Neuronal stem cell (in vitro differentiated cells): ENCODE results near the gene ZNF366.

Experiments used
- DNase-seq: peaks from one replicate; pipeline ENCODE4 v3.0.0-alpha.2; 2013; ENCODE audit warnings: low spot score
- H2AFZ ChIP-seq: one replicate; pipeline ENCODE4 v1.6.1; 2013; ENCODE audit warnings: mild to moderate bottlenecking, low read length, inconsistent platforms
- H2AK5ac ChIP-seq: 2 replicates; pipeline ENCODE4 v1.6.1; 2013; ENCODE audit warnings: low read depth, mild to moderate bottlenecking, inconsistent platforms, low read length, moderate library complexity, mixed read lengths
- H2BK120ac ChIP-seq: 2 replicates; pipeline ENCODE4 v1.6.1; 2013; ENCODE audit warnings: low read depth, mild to moderate bottlenecking, inconsistent platforms, low read length, moderate library complexity, mixed read lengths
- H2BK12ac ChIP-seq: one replicate; pipeline ENCODE4 v1.6.1; 2013; ENCODE audit warnings: low read length, inconsistent platforms
- H2BK15ac ChIP-seq: 2 replicates; pipeline ENCODE4 v1.6.1; 2013; ENCODE audit warnings: mild to moderate bottlenecking, low read length, inconsistent platforms, mixed read lengths
- H2BK5ac ChIP-seq: one replicate; pipeline ENCODE4 v1.6.1; 2013; ENCODE audit warnings: inconsistent platforms, mild to moderate bottlenecking, low read length, moderate library complexity
- H3K14ac ChIP-seq: one replicate; pipeline ENCODE4 v1.6.1; 2013; ENCODE audit warnings: low read length, inconsistent platforms
- H3K18ac ChIP-seq: 2 replicates; pipeline ENCODE4 v1.6.1; 2013; ENCODE audit warnings: low read length, inconsistent platforms
- H3K23ac ChIP-seq: 2 replicates; pipeline ENCODE4 v1.6.1; 2013; ENCODE audit warnings: low read depth, mild to moderate bottlenecking, mixed read lengths, low read length, inconsistent platforms; ENCODE audit not compliant: poor library complexity
- H3K27ac ChIP-seq: replicated peaks from 3 replicates; pipeline ENCODE4 v1.5.1; 2013; ENCODE audit warnings: low read length, inconsistent platforms
- H3K27me3 ChIP-seq, 3 experiments: 2 replicates each; pipeline ENCODE4 v1.6.1; 2013; ENCODE audit warnings: low read length in 3 of 3, mild to moderate bottlenecking in 2 of 3, inconsistent platforms in 1 of 3, low read depth in 1 of 3, mixed read lengths in 1 of 3, moderate library complexity in 1 of 3; ENCODE audit not compliant: control insufficient read depth in 3 of 3, insufficient read depth in 3 of 3
- H3K36me3 ChIP-seq, 2 donors: replicated peaks in 1 of 2; 2 replicates each; pipeline ENCODE4 v1.6.1; 2013; ENCODE audit warnings: low read length in 2 of 2; ENCODE audit not compliant: control insufficient read depth in 2 of 2, insufficient read depth in 2 of 2
- H3K4ac ChIP-seq: 2 replicates; pipeline ENCODE4 v1.6.1; 2013; ENCODE audit warnings: inconsistent platforms, mild to moderate bottlenecking, low read length, moderate library complexity
- H3K4me1 ChIP-seq, 2 donors: 1 replicate in 1 of 2; 2 replicates in 1 of 2; pipeline ENCODE4 v1.6.1; 2013; ENCODE audit warnings: low read length in 2 of 2, low read depth in 1 of 2; ENCODE audit not compliant: control insufficient read depth in 2 of 2, insufficient read depth in 1 of 2
- H3K4me2 ChIP-seq: one replicate; pipeline ENCODE4 v1.6.1; 2013; ENCODE audit warnings: mild to moderate bottlenecking, low read length, inconsistent platforms; ENCODE audit not compliant: insufficient read depth, poor library complexity, severe bottlenecking
- H3K4me3 ChIP-seq, 2 donors: 2 replicates each; pipeline ENCODE4 v1.5.1; 2013; ENCODE audit warnings: low read length in 2 of 2, mild to moderate bottlenecking in 2 of 2, inconsistent platforms in 1 of 2, moderate library complexity in 1 of 2
- H3K79me1 ChIP-seq: one replicate; pipeline ENCODE4 v1.6.1; 2013; ENCODE audit warnings: low read depth, mild to moderate bottlenecking, inconsistent platforms, low read length, moderate library complexity
- H3K9ac ChIP-seq: one replicate; pipeline ENCODE4 v1.6.1; 2013; ENCODE audit warnings: mild to moderate bottlenecking, low read depth, low read length, inconsistent platforms; ENCODE audit not compliant: poor library complexity
- H3K9me3 ChIP-seq, 2 donors: replicated peaks in 1 of 2; 2 replicates each; pipeline versions ENCODE3 to v1.6.1; 2013; ENCODE audit warnings: low read length in 2 of 2, mild to moderate bottlenecking in 2 of 2, inconsistent platforms in 1 of 2, low read depth in 1 of 2, mixed read lengths in 1 of 2, moderate library complexity in 1 of 2; ENCODE audit not compliant: control insufficient read depth in 2 of 2, insufficient read depth in 1 of 2
- H4K8ac ChIP-seq: one replicate; pipeline ENCODE4 v1.6.1; 2013; ENCODE audit warnings: low read depth, mild to moderate bottlenecking, inconsistent platforms, low read length, moderate library complexity
- H4K91ac ChIP-seq: one replicate; pipeline ENCODE4 v1.6.1; 2013; ENCODE audit warnings: low read length, low read depth, mild to moderate bottlenecking, inconsistent platforms; ENCODE audit not compliant: poor library complexity
- WGBS, 2 donors: extraction: QIAGEN DNeasy Blood & Tissue Kit; methylation state at CpG; one replicate each; pipeline ENCODE4 v1.1.7; 2013; ENCODE audit warnings: missing lambda C conversion rate in 2 of 2, mixed read lengths in 1 of 2; ENCODE audit not compliant: insufficient read length in 2 of 2, insufficient replicate concordance in 1 of 2; ENCODE audit errors: extremely low coverage in 2 of 2; 5-methylcytosine and 5-hydroxymethylcytosine counted together

ZNF366 gene

DNA sequence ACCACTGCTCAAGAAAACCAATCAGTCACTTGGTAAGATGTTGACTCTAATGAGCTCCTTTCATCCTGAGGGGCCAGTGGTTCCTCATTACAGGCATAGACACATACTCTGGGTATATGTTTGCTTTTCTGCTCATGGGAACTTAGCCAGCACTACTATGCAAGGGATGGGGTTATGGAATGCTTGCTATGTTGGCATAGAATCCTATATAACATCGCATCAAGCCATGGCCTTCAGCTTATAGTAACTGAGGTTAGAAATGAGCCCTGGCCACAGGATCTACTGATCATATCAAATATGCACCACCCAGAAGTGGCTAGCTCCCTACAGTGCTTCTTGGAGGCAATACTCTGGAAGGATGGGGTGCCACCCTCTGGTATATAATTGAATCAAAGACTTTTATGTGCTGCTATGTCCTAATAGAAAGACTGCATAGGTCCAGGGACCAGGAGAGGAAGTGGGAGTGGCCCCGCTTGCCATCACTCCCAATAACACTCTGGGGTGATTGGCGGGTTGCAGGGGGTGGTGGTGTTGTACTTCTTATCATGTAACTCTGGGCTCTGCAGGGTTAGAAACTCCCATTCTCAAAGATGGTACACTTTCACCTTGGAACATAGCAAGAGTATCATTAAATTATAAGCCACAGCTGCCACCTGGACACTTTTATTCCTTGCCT lies 70.3 kb downstream of the ZNF366 start:
- H3K4me3 ChIP-seq, result no peak overlapping the region
- no CpG with 5 or more reads among the region's 3 CpGs for WGBS, 2 donors
- H3K18ac ChIP-seq, result no peak overlapping the region
- no peak overlapping the region for H2BK5ac ChIP-seq
- H3K79me1 ChIP-seq, result no peaks in the 10 kb centered on the region
- no peaks in the 10 kb centered on the region for H3K9me3 ChIP-seq
- H2BK15ac ChIP-seq, result no peak overlapping the region
- no peak overlapping the region for H2AFZ ChIP-seq
- H3K23ac ChIP-seq, result no peak overlapping the region
- H3K27ac ChIP-seq, result no peak overlapping the region
- H2BK120ac ChIP-seq, result no peak overlapping the region
- no peaks in the 10 kb centered on the region for H3K36me3 ChIP-seq
- H4K8ac ChIP-seq, result no peak overlapping the region
- H2AK5ac ChIP-seq, result no peak overlapping the region
- no peak overlapping the region for H3K14ac ChIP-seq
- no peak overlapping the region for H2BK12ac ChIP-seq
- H3K4me1 ChIP-seq, result no peaks in the 10 kb centered on the region
- no peak overlapping the region for H3K9ac ChIP-seq
- no peak overlapping the region for H4K91ac ChIP-seq
- H3K4ac ChIP-seq, result no peak overlapping the region
- H3K4me2 ChIP-seq, result no peak overlapping the region
- no peak for DNase-seq
- H3K27me3 ChIP-seq, result no peaks in the 10 kb centered on the region

DNA sequence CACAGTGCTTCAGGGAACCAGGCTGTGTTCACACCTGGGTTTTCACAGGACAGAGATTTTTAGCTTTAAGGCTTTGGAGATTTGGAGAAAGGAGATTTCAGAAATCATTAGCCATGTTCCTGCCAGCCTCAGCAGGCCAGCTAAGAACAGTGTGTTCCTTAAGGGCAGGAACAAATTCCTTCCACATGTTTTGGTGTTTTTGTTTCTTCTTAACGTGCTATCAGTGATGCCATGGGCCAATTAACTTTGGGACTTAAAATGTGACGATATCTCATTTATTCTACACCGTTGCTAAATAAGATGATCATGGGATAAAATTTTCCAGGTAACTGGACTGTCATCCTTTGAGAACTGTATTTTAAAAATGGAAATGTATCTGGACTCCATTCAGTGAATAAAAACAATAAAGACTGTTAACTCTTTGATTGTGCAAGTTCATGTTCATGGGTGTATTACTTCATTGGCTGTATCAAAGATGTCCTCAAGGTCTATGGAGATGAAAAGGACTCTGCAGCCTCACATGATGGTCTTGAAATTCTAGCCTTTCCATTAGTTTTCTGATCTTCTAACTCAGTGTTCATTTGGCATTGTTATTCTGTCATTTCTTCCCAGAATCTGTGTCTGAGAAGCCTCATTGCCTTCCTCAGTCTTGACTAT lies 72.3 kb downstream of the ZNF366 start:
- Histone ChIP-seq H3K79me1 (no peaks in the 10 kb centered on the region), H3K4ac (no peak overlapping the region), H3K36me3 (no peaks in the 10 kb centered on the region), H3K18ac (no peak overlapping the region), H3K4me3 (no peak overlapping the region), H3K4me1 (no peaks in the 10 kb centered on the region), H2BK5ac (no peak overlapping the region), H4K8ac (no peak overlapping the region), H3K23ac (no peak overlapping the region), H3K27me3 (no peaks in the 10 kb centered on the region), H3K14ac (no peak overlapping the region), H2BK15ac (no peak overlapping the region), H3K4me2 (no peak overlapping the region), H2BK120ac (no peak overlapping the region), H3K9ac (no peak overlapping the region), H2AFZ (no peak overlapping the region), H4K91ac (no peak overlapping the region), H2AK5ac (no peak overlapping the region), H2BK12ac (no peak overlapping the region), H3K27ac (no peak overlapping the region), H3K9me3 (no peaks in the 10 kb centered on the region)
- whole genome bisulfite sequencing, 2 donors, result no CpG with 5 or more reads among the region's 3 CpGs
- no peak for DNase-seq

DNA sequence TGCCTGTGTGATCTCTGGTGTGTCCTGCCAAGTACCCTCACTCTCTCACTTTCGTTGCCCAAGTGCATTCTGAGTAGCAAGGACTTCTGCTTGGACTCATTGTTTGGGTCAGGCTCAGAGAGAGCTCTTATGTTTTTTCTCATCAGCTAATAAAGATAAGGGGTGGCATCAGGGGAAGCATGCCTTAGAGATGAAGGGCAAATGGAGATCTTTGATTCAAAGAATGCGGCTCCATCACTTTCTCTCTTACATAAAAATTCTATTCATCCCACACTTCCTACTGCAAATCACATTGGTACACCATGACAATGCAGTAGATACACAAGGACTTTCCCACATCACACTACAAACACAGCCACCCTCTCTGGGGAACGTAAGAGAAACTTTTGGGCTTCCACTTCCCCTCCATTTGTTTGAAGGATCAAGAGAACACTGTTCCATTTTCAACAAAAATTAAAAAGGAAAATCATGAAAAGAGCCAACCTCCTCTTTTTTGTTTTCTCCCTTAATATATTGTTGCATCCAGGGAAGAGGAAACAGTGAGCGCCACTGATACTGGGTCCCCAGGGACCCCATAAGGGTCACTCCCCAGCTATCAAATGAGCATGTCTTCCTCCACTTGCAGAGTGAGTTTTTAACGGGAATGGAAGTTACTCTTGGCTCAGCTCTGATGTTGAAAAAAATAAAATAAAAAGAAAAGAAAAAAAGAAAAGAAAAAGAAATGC lies 73.0 kb downstream of the ZNF366 start:
- no CpG with 5 or more reads among the region's 5 CpGs for WGBS, 2 donors
- Histone ChIP-seq H3K14ac (no peak overlapping the region), H2BK120ac (no peak overlapping the region), H2BK12ac (no peak overlapping the region), H2BK5ac (no peak overlapping the region), H3K23ac (no peak overlapping the region), H4K8ac (no peak overlapping the region), H3K4me2 (no peak overlapping the region), H3K18ac (no peak overlapping the region), H2BK15ac (no peak overlapping the region), H3K27ac (no peak overlapping the region), H3K4me1 (no peaks in the 10 kb centered on the region), H3K36me3 (no peaks in the 10 kb centered on the region), H3K4ac (no peak overlapping the region), H4K91ac (no peak overlapping the region), H2AK5ac (no peak overlapping the region), H3K79me1 (no peaks in the 10 kb centered on the region), H3K9ac (no peak overlapping the region), H3K9me3 (no peaks in the 10 kb centered on the region), H2AFZ (no peak overlapping the region), H3K27me3 (no peaks in the 10 kb centered on the region), H3K4me3 (no peak overlapping the region)
- DNase-seq, result no peak

DNA sequence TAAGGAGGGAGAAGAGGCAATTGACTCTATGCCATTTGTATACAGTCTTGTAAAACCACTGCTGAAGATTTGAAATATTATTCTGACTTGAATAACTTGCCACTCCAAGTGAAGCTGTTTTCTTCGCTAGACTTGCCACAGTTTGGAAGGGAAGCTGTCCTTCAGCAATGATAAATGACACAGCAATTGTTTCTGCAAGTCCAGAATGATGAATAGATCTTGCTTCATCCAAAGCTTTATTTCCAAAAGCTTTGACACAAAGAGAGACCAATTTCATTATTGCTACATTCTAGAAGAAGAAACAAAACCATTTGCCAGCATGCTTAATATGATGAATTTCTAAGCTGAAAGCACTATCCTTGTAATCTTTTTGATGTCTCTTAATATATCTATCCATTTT lies 73.7 kb downstream of the ZNF366 start:
- Histone ChIP-seq H3K9ac (no peak overlapping the region), H3K14ac (no peak overlapping the region), H2BK5ac (no peak overlapping the region), H2AFZ (no peak overlapping the region), H2BK120ac (no peak overlapping the region), H2AK5ac (no peak overlapping the region), H4K8ac (no peak overlapping the region), H4K91ac (no peak overlapping the region), H2BK15ac (no peak overlapping the region), H3K4me3 (no peak overlapping the region), H3K27ac (no peak overlapping the region), H3K27me3 (no peaks in the 10 kb centered on the region), H3K4me1 (peaks cover 0 to under 1% of the 10 kb centered on the region in 2 donors), H3K9me3 (no peaks in the 10 kb centered on the region), H3K18ac (no peak overlapping the region), H2BK12ac (no peak overlapping the region), H3K79me1 (no peaks in the 10 kb centered on the region), H3K23ac (no peak overlapping the region), H3K36me3 (no peaks in the 10 kb centered on the region), H3K4me2 (no peak overlapping the region), H3K4ac (no peak overlapping the region)
- DNase-seq, result no peak
- WGBS, 2 donors, result no CpG with 5 or more reads among the region's 1 CpG
